NCI-H1048 (cell line): ENCODE data around the gene GOLT1B.
"Not testable (repeated sequence)": the region's sequence is repeated elsewhere in the genome, so short reads cannot be mapped to it uniquely, and the experiment has no call there.

Experiments
- DNase-seq: peaks from one replicate; lab custom pipeline; 2025; lab: John Stamatoyannopoulos, UW

Gene GOLT1B, protein sequence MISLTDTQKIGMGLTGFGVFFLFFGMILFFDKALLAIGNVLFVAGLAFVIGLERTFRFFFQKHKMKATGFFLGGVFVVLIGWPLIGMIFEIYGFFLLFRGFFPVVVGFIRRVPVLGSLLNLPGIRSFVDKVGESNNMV

DNA sequence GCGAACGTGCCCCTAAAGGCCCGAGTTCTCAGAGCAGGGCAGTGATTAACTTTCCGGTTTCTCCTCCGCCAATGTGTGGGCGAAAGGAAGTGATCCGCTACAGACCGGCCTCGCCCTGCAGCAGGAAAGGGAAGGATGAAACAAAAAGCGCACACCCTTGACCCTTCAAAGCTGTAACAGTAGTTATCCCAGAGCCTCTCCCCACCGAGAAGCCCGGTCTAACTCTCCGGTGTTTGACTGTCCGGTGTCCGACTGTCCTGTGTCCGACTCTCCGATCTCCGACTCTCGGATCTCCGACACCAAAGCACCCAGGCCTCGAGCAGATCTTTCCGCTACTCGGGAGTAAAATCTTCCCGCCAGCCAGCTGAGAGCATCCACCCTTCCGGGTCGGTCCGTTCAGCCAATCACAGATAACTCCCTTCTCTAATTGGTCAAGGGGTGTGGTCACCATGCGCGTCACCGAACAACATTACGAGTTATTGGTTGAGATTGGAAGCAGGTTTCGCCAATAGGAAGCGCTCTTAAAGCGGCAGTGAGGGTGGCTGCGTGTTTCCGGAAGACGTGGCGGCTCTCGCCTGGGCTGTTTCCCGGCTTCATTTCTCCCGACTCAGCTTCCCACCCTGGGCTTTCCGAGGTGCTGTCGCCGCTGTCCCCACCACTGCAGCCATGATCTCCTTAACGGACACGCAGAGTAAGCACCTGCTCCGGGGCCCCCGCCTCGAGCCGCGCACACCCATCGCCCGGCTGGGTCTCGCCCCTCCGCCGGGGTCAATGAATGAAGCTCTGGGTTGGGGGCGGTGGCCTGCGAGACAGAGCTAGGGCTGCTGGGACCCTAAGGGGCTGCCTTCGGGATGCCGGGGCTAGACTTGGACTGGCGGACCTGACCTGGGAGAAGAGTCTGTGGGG, at the start of gene GOLT1B, which contains the start of gene RECQL:
TSS of gene GOLT1B (plus strand) at position 532 of the 906 bp plus-strand sequence. CDS start at position 667, 135 bp downstream.
TSS of gene RECQL (minus strand) at position 378 of the 906 bp plus-strand sequence. CDS start 2,065 bp downstream, outside the sequence.
- peak; percentile 96 for DNase-seq

DNA sequence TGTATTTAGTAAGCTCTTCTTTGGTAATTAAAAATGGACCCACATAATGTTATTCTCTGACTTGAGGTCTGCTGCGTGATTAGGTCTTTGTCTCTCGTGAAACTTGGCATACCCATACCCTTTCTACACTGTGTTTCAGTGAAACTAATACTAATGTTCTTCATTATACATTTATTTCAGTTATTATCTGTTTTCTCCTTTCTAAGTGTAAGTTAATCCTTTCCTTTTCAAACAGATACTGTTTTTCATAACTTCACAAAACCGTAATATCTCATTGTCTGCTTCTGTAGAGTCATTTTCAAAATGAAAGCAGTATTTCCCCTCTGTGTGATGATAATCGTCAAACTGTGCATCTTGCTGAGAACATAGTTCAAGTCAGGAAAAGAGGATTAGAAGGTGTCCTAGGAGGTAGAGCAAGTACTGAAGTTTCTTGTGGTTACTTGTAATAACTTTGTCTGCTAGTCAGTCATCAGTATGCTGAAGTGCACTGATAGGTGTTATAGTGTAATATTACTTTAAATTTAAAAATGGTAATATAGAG, 48.2 kb upstream of the GOLT1B start:
- DNase-seq, result no peak

DNA sequence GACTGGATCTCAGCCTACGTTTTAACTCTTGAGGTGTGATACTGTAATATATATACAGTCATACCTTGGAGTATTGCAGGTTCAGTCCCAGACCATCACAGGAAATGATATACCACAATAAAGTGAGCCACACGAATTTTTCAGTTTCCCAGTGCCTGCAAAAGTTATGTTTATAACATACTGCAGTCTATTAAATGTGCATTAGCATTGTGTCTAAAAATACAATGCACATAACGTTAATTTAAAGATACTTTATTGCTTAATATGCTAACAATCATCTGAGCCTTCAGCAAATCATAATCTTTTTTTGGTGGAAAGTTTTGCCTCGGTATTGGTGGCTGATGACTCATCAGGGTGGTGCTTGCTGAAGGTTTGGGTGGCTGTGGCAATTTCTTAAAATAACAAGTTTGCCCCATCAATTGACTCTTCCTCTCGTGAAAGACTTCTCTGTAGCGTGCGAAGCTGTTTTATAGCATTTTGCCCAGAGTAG, 45.3 kb upstream of the GOLT1B start:
- DNase-seq, result no peak

DNA sequence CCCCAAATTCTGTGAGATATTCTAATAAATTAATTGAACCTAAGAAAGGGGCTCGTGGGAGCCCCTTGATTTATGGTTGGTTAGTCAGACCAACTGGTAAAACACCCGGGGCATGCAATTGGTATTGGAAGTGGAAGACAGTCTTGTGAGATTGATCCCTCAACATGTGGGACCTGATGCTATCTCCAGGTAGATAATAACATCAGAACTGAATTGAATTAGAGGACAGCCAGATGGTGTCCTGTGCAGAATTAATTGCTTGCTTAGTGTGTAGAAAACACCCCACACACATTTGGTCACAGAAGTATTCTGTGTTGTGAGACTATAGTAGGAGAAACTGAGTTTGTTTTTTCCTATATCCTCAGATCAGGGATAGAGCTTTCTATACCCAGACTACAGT, 42.1 kb upstream of the GOLT1B start:
- DNase-seq, result no peak

DNA sequence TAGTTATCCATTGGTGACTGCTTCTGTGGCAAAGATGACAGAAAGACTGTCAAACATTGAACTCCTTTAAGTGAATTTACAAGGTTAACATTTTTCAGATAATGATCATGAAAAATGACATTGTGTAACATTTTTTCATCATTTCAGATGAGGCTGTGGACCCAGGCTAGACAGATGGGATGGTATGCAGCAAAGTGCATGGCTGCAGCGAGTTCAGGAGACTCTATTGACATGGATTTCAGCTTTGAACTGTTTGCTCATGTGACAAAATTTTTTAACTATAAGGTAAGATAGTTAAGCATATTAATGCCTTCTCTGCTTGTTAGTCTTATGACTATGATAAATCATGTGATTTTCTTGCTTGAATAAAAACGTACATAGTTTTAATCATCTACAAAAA, 34.3 kb upstream of the GOLT1B start:
- DNase-seq, result not testable (repeated sequence)

DNA sequence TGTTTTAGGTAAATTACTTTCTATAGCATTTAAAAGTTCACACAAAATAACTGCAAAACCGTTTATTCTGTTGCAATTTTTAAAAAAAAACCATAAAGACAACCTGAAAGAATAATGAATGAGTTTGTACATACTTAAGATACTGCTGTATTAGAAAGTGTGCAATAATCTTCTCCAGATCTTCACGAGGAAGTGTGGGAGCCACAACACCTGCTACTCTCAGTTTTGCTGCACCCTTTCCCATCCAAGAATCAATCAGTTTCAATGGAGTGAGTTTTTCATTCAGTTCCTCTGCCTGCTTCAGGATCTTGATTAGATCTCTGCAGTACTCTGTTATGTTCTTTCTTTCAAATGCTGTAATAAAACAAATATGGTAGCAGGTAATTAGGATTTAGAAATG, 30.3 kb upstream of the GOLT1B start:
- no peak for DNase-seq

DNA sequence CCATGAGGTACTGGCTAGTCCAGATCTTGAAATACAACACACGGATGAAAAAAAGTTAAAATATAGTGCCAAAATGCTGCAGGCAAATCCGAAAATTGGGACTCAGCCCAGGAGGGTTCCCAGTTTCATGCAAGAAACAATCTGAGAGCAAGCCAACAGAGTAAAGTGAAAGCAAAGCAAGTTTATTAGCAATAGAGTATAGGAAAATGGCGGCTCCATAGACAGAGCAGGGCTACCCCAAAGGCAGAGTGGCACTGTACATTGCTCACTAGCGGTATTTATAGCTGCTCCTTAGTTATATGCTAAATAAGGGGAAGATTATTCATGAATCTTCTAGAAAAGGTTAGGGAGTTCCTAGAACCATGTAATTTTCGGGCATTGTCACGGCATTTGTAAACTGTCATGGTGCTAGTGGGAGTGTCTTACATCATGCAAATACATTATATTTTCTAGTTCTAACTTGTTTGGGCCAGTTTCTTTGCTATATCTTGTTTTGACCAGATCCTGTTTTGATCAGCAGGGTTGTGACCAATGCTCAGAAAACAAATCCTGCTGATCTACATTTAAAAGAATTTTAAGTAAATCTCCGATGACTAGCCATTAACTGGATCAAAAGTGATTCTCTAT, 29.3 kb upstream of the GOLT1B start:
- DNase-seq, result no peak

DNA sequence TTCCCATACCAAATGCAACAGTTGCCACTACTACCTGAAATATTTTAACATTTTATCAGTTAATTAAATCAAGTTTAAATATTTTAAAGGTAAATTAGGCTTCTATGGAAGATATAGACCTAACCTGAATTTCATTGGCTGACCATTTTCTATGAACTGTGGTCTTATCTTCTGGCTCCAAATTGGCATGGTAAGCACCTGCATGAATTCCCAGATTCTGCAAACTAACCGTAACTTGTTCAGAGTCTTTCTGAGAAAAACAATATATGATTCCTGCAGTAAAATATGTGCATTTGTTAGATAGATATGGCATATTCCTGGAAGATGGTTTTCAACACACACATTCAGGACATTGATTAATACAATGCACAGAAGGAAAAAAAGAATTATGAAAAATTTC, 26.0 kb upstream of the GOLT1B start:
- DNase-seq, result no peak

DNA sequence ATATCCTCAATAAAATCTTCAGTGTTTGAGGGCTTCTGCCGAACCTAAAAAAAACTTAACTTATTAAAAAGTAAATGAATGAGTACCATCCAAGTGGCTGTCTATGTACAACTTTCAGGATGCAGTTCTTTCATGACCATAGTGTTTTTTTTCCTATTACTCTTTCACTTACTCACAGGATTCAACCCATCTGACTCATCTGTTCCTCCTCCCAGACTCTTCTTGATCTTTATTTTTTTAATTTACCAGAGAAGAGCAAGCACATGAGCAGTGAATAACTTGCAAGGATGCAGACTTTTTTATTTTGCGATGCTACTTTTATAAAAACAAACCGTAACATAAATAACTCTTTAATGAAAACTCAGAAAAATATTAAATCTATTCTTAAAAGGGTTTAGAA, 24.6 kb upstream of the GOLT1B start:
- DNase-seq, result no peak

DNA sequence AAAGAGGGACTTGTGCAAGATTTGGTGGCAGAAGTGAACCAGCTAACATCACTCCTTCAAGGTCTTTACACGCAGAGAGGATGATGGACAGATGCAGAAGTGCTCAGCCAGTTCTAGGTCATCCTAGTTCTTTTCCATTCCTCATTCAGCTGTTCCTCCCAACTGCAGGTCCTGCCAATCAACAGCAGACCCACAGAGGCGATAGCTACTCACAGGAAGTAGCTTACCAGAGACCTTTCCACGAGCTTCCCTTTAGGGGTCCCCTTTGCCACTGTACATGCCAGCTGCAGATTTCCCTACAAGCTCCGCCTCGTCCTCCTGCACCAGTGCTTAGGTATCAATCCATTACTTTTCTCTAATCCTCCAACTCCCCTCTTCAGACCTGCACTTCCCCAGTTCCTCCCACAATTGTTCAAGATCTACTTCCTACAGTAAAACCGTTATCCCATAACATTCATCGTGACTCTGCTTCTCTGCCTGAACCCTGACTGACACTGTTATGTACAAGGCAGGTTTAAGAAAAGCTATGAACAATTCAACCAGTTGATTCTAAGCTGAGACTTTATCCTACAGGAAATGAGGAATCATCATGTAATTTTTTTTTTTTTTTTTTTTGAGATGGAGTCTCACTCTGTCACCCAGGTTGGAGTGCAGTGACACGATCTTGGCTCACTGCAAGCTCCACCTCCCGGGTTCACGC, 22.7 kb upstream of the GOLT1B start:
- DNase-seq, result no peak

DNA sequence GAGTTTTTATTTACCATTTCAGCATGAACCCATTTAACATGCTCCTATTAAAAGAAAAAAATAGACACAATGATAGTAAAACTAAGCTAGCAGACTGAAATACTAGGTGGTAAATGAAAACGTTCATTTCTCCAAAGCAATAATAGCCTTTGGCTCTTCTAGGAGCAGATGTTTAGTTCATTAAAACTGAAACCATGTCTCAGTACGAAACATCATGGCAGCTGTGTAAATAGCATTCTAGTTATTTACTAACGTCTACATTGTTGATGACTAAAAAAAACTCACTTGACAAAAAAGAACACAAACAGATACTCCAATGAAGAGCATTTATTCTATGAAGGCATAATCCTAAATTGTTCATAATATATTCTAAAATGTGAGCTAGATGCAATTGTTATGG, 18.1 kb upstream of the GOLT1B start:
- DNase-seq, result no peak

DNA sequence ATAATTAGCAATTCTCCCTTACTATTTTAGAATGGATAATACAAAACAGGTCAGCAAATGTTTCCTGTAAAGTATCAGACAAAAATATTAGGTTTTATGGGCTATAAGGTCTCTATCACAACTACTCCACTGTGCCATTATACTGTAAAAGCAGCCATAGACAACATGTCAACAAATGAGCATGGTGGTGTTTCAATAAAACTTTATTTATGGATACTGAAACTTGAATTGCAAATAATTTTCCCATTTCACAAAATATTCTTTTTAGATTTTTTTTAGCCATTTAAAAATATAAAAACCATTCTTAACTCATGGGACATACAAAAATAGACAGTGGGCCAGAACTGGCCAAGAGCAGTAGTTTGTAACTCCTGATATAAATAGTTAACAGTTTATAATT, 15.6 kb upstream of the GOLT1B start:
- no peak for DNase-seq

DNA sequence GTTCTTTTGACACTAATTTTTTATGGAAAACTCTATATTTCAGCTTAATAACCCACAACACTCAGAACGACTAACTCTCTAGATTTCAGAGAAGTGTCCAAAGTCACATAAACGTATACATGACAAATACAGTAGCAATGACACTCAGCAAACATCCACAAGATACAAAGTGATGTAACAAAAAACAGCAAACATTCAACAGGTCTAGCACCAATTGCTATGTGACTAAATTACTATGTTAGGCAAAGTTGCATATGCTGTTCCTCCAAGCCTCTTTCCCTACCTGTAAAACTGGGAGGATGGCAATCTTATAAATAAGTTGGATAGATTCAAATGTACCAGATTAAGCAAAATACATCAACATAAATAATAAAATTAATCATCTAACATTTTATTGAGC, 1.8 kb upstream of the GOLT1B start:
- no peak for DNase-seq

DNA sequence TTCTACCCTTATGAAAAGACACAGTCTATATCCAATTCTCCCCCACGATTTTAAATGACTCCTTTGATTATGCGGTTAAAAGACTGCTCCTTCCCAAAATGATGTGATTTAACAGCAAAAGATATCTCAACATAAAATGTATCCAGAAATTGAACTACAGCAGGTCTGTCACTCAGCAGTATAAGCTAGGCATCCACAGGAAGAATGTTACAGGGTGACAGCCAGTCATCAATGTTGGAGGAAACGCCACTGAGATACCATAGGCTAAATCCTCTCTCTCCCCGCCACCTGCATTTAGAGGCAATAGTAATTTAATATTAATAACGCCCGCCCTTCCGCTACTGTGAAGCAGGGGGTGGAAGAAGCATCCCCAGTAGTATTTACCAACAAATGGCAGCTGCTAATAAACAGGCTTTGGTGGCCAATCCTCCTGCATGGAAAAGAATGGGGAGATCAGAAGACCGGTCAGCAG, 767 bp upstream of the GOLT1B start:
- no peak for DNase-seq

DNA sequence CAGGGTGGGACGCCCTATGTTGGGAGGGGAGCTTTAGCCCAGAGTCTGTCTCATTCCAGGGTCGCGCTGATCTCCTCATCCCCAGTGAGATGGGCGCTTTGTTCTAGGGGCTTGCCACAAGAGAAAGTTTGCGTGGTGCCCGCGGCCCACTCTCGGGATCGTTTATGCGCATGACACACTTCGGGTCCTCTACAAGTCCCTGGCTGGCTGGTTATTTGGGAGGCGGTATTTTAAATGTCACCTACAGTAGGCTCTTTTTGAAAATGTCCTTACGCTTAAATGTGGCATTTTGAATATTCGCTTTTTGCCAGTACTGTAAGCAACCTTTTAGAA, 541 bp downstream of the GOLT1B start:
- no peak for DNase-seq

DNA sequence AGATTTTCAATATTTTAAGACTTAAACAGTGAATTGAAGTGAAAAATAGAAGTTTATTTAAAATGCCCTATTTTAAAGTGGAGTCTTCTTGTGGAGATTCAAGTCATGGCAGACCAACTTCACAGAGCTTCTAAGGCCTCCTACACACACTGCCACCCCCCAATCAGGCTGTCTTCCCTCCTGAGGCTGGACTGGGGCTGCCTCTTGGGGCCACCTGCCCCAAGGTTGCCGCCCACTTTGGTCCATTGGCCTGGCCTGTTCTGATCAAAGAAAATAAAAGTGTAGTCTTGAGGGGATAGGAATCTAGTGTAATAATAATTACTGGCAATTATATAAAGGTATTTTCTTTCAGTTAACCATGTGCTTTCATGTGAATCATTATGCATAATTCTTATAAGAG, 1.3 kb downstream of the GOLT1B start:
- DNase-seq, result no peak

DNA sequence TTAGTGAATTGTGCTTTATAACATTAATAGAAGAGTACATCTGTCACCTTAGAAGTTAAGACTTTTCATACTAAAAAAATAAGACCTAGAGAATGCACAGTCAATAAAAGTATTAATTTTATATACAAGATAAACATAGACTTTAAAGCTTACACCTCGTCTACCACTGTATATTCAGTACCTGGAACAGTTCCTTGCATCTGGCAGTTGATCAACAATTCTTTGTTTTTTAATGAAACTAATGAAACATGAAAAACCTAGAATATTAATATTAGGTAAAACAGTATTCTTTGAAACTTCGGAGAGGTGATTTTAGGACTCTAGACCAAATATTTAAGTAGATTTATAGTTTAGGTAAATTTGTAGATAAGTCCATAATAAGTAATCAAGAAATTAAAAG, 4.3 kb downstream of the GOLT1B start:
- DNase-seq, result no peak

DNA sequence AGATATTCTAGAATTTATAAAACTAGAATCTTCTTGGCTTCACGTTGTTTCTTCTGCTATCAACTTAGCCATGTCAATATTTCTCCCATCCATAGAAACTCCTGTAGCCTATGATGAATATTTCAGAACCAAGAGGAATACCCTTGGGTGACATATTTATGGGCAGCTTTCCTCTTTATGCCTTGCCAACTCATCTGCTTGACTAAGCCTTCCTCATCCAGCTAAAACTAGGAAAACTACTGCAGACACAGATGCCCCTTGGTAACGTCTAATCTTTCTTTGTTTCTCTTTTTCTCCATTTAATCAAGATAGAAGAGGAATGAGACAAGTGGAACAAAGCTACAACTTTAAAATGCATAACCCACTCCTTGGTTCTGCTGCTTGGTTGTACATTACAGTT, 6.3 kb downstream of the GOLT1B start:
- no peak for DNase-seq

DNA sequence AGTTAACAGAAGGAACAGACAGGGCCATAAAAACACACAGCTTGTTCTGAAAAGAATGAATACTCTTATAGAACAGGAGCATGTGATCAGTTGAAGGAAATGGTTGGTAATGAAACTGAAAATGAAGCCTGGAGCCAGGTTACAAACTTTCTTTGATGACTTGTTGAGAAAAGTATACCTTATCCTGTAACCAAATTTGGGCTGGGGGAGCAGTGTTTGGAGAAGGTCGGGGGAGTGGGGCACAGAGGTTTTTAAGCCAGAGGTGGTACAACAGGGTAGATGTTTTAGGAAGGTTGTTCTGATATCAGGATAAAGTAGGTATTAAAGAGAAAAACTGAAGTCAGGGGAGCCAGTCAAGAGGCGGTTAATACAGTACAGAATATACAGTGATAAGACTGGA, 8.2 kb downstream of the GOLT1B start:
- no peak for DNase-seq

DNA sequence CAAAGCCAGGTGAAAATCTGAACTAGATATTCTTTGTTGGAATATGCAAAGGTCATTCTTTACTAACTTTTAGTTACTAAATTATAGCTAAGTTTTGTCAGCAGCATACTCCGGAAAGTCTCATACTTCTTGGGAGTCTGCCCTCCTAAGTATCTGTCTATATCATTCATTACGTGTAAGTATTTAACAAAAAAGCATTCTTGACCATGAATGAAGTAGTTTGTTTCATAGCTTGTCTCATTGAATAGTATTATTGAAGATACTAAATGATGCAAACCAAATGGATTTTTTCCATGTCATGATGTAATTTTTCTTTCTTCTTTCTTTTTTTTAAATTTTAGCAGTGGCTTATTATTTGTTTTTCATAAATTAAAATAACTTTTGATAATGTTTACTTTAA, 14.7 kb downstream of the GOLT1B start:
- no peak for DNase-seq

DNA sequence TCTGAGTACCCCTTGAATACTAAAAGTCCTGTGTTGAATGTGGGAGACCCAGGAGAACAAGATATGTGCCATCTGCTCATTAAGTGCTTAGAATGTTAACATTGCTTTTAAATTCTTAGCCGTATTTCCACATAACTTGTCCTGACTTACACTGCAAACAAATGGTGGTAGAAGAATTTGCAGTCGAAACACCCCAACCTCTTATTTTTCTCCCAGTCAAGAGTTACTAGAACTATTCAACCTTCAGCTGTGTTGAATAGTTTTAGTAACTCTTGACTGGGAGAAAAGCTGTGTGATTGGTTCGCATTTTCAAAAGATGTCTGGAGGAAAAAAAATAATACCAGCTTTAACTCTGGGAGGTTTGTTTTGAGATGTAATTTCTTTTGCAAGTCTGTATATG, 16.9 kb downstream of the GOLT1B start:
- no peak for DNase-seq

DNA sequence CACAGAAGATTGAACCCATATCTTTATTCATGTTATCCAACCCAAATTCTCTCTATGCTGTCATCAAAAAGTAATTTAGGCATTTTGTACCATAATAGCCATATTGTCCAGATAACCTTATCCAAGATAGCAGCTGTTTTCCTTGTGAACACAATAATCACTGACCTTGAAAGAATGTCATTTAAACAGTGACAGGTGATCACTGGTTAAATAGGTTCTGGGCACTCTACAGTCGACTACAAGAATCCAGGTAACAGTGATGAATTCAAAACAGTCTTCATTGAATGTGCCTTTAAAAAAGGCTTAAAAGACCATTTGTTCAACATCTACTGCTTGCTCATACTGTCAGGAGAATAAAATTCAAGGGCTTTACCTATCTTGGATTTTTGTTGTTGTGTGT, 20.0 kb downstream of the GOLT1B start:
- DNase-seq, result no peak
